Stimulated activated CD8-positive, alpha-beta memory T cell treated with anti-CD3 and anti-CD28 coated beads, Interleukin-7, amount 100 ng/mL, for 4 hours (primary cell): ENCODE results near the gene ADAT3.

Experiments used
- DNase-seq, 2 donors: peaks; one replicate each; pipeline ENCODE4 v3.0.0-alpha.2; 2020; ENCODE audit warnings: low read depth in 2 of 2

ADAT3 gene

GRCh38 chr19:1938071-1938470, 32.9 kb downstream of the ADAT3 start:
- DNase-seq = no peak

DNA sequence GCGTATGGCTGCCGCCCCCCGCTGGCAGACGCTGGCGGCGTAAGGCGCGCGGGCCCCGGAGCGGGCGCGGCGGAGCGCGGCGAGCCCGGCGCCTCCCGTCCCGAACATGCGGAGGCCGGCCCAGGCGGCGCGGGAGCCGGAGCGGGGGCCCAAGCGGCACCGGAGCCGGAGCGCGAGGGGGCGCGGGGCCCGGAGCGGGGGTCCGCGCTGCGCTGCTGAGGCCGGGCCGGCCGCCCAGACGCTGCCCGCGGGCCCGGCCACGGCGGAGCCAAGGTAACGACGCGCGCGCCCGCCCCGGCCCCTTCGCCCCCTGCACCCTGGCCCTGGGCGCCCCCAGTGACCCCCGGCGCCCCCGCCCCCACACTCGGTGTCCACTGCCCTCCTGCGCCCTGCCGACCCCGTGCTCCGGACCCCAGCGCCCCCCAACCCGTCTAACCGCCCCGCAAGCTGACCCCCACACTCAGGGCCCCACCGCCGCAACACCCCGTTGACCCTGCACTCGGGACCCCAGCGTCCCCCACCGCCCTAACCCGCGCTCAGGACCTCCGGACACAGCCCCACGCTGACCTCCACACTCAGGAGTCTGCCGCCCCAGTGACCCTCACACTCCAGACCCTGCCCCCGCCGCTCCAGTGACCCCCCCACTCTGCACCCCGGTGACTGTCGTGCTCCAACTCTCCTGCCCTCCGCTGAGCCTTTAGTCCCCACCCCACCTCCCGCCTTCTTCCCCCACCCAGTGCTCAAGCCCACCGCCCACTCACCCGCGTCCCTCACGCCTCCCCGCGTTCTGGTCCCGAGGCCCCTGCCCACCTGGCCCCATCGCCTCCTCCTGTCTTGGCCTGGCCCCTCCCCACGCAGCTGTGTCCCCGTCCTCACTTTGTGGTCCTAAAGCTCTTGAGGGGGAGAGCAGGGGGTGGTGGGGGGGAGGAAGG, 36.2 kb downstream of the ADAT3 start, which contains the start of gene CSNK1G2:
CSNK1G2 (plus strand) TSS at position 27 of the 932 bp plus-strand sequence. CDS start 28,601 bp downstream, outside the sequence.
- DNase-seq = no peak

DNA sequence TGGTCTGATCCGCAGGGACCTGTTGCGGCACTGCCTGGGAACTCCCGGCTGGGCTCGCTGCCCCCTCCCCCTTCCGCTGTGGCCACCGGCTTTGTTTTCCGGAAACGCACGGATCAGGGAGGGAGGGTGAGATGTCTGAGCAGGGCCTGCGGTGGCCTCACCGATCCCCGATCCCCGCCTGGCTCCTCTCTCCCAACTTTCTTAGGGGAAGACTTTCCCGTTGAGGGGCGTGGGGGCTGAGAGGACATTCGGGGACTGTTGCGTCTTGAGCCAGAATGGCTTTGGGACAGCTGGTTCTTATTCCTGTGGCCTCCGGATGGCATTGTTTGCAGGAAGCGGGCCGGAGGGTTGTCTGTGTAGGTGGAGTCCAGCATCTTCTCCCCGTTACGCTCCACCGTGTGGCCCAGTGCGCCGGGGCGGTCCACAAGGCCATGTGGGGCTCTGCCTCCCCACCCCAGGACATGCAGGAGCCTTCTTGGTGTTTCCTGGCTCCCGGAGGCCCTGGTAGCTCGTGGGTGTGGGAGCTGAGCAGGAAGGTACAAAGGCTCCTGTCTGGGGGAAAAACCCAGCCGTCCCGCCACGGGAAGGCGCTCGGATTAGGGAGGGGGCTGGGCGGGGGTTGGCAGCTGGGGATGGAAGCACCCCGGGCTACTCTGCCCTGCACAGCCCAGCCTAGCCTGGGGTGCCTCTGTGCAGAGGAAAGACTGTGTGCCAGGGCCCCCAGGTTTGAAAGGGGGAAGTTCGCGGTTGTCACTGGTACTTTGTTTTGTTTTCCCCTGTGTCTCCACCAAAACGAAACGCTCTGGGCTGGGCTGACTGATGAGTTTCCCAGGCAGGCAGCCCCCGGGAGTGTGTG, 37.1 kb downstream of the ADAT3 start:
- DNase-seq = peak; percentile 55 to 67

DNA sequence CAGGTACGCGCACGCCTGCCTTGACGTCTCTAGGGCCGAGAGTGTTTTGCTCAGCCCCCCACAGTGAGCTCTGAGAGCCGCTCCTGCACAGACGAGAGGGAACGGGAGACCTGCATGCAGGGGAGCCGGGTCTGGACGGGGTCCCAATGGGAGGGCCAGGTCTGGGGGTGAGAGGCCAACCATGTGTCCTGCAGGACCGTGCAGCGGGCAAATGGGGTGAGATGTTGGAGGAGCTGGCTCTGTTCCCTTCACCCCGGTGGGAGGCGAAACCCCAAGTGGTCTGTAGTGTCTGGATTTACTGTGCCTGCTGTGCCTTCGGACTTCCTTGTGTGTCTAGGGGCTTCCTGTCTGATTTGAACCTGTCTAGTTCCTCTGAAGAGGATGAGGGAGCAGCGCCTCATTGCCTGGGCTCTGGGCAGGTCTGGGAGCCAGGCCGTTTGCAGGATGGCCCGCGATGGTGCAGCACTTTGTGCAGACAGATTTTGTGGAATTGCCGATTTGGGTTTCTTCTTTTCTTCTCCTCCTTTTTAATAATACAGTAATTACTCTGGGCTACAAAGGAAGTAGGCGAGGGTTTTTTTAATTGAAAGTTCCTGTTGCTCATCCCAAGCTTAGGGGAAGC, 37.8 kb downstream of the ADAT3 start:
- DNase-seq = no peak

DNA sequence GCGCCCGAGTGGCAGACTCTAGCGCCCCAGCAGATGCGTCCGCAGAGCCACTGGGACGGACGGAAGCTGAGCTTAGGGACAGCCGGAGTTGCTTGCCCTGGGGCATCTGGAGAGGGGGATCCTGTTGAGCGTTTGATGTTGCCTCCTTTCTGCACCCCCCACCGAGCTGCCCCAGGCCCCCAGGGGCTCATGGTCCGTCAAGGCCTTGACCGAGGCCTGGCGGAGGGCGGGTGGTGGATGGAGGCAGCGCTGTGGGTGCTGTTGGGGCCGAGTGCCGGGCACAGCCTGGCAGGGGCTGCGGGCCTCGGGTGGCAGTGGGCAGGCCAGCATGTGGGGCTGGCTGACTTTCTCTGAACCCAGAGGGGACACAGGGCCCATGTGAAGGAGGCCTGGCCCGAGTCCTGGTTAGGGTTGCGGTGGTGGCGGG, 38.5 kb downstream of the ADAT3 start:
- DNase-seq = no peak

GRCh38 chr19:1944088-1944915, 39.1 kb downstream of the ADAT3 start:
- no peak for DNase-seq

DNA sequence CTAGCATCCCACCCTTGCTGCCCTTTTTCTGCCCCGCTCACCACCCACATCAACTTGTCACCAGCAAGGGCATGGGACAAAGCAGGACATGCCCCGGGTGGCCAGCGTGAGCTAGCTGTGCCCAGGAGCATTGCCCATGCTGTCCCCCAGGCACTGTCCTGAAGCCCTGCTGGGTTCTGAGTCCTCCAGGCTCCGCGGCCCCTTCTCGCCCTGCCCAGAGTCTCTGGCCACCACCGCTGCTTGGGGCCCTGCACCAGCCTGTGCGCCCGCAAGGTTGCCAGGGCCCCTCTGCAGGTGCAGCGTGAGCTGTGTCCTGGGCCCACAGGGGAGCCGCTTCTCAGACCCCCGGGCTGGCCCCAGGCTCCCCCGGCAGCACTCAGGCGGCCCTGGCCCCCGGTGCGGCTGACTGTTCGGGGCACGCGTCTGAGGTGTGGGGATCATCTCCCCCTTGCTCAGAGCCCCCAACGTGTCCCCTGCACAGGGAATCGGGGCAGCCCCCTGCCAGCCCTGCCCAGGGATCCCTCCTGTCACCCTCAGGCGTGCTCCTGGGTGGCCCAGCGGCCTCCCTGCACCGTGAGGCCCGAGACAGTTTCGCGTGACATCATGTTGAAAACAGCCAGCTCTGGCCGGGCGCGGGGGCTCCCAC, 39.8 kb downstream of the ADAT3 start:
- DNase-seq = no peak

- DNase-seq = no peak
These were observed 40.7 kb downstream of the ADAT3 start for GRCh38 chr19:1945899-1946298.

GRCh38 chr19:1947651-1948209, 42.5 kb downstream of the ADAT3 start:
- no peak for DNase-seq

DNA sequence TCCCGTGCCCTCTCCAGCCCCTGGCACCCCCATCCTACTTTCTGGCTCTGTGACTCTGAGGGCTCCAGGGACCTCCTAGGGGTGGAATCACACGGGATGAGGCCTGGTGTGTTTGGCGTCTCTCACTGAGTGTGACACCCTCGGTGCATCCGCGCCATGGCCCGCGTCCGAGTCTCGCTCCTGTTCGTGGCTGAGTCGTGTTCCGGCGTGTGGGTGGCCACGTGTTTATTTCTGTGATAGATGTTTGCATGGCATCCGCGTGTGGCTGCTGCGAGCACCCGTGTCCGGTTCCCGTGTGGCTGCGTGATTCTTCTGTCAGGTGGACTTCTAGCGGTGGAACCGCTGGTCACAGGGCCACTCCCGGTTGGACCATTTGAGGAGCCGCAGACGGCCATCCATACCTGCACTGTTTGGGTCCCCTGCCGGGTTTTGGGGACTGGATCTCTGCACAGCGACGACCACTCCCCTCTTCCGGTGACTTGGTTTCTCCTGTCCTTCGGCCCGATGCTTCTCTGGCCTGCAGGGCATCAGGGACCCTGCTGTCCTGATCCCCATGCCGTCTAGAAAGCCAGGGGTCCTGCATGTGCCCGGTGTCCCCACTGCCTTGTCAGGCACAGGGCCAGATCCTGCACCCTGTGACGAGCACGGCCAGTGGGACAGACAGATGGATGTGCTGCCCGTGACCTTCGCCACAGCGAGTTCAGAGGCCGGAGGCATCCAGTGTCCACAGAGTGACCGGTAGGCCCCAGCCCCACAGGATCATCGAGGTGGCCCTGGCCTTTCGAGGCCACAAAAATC, 44.3 kb downstream of the ADAT3 start:
- DNase-seq = no peak

GRCh38 chr19:1950640-1951039, 45.4 kb downstream of the ADAT3 start:
- DNase-seq = no peak

GRCh38 chr19:1952635-1953034, 47.4 kb downstream of the ADAT3 start:
- DNase-seq = no peak

DNA sequence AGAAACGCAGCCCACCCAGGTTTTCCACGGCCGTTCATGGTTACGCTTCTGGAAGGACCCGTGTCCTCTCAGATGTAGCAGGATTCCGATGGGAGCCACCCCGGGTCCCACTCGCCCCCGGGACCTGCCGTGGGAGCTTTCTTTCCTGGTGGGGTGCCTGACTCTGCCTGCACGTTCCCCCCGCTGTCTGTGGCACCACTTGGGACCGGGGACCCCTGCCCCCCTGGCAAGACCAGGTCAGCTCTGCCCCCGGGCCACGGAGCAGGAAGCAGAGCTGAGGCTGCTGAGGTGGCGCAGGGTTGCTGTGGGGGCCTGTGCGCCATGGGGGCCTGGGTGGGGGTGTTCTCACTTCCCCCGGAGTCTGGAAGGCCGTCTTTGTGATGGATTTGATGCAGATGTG, 47.8 kb downstream of the ADAT3 start:
- DNase-seq = no peak

DNA sequence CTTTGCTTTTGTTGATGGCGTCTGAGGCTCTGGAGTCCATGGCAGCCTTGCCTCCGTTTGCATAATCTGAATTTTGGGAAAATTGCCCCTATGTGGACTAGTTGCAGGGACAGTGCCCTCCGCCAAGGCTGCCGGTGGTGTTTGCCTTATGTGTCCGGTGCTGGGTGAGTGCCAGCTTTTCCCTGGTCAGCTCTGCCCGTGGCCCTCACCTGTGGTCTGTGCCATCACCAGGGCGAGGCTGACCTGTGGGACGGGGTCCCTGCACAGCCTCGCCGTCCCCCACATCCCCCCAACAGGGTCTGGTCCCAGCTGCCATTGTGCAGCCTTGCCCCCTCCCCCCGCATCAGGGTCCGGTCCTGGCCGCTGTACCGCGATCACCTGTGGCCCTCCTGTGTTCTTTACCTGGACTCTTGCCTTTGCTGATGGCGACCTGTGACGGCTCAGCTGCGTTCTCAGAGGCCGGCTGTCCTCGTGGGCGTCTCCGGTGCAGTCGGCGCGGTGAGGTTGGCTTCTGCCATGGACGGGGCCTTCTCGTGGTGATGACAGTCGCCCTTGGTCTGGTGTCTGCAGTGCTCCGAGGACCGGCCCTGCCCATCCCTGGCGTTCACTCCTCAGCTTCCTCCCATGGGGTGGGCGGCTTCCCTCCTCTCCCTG, 48.4 kb downstream of the ADAT3 start:
- no peak for DNase-seq

DNA sequence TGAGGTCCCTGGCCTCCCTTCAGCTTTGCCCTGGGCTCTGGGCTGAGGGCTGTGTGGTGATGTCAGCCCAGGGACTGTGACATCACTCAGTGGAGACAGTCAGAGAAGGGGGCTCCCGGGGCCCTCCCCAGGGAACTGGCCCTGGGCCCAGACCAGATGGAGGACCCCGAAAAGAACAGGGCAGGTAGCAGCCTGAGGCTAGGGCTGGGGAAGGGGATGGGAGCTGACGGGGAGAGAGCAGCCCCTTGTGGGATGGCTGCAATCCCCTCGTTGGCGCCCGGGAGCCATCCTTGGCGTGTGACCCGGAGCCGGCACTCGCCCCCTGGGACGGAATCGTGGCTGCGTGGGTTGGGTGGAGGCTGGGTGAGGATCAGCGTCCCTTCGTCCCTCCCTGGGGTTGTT, 49.3 kb downstream of the ADAT3 start:
- DNase-seq = no peak

- DNase-seq = no peak
These were observed 50.2 kb downstream of the ADAT3 start for GRCh38 chr19:1955171-1956121.

DNA sequence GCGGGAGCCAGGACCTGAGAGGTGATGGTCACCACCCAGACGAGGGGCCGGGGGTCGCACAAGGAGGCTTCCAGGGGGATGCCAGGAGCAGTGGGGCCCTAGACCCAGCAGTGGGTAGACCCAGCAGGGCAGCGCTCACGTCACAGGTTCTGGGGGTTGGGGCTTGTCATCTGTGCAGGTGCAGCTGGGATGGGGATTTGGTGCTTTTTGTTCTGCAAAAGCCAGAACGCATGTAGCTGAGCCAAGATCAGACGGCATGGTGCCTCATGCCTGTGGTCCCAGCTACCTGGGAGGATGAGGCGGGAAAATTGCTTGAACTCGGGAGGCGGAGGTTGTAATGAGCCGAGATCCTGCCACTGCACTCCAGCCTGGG, 50.9 kb downstream of the ADAT3 start:
- no peak for DNase-seq
